Neural progenitor cell (in vitro differentiated cells): ENCODE data around the gene ALDH18A1.

ENCODE experiments used
- EZH2 ChIP-seq: fragments of 200-600 bp; sonication (generic); IDR thresholded peaks from 2 replicates; pipeline ENCODE4 v1.6.1; 2017; ENCODE audit warnings: antibody characterized with exemption, mild to moderate bottlenecking, moderate library complexity
- EZH2phosphoT487 ChIP-seq: fragments of 200-600 bp; sonication (generic); IDR thresholded peaks from 2 replicates; pipeline ENCODE4 v1.6.1; 2017; ENCODE audit warnings: antibody characterized with exemption
- TF ChIP-seq, protein P1 (sequence below): fragments of 200-600 bp; sonication (generic); IDR thresholded peaks from 2 replicates; pipeline ENCODE4 v1.5.1; 2017; ENCODE audit warnings: antibody characterized with exemption, mild to moderate bottlenecking

DNA sequence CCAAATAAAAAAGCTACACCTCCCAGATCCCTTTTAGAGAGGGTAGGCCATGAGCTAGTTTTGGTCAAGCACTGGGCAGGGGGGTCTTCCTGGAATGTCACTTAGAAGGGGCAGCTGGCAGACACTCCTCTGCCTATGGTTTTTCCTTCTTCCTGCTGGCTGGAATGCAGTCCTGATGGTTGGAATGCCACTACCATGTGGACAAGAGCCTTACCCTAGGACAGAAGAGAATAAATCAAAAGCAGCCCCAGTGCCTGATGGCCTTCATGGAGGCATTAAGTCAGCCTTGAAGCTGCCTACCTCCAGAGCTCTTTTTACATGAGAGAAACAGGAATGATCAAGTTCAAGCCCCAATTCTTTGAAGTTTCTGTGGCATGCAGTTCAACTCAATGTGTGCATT, 51.9 kb downstream of the ALDH18A1 start:
- TF ChIP-seq, protein P1, sequence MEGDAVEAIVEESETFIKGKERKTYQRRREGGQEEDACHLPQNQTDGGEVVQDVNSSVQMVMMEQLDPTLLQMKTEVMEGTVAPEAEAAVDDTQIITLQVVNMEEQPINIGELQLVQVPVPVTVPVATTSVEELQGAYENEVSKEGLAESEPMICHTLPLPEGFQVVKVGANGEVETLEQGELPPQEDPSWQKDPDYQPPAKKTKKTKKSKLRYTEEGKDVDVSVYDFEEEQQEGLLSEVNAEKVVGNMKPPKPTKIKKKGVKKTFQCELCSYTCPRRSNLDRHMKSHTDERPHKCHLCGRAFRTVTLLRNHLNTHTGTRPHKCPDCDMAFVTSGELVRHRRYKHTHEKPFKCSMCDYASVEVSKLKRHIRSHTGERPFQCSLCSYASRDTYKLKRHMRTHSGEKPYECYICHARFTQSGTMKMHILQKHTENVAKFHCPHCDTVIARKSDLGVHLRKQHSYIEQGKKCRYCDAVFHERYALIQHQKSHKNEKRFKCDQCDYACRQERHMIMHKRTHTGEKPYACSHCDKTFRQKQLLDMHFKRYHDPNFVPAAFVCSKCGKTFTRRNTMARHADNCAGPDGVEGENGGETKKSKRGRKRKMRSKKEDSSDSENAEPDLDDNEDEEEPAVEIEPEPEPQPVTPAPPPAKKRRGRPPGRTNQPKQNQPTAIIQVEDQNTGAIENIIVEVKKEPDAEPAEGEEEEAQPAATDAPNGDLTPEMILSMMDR: peak; percentile 24
- no peak for TF ChIP-seq EZH2phosphoT487
- no peak for TF ChIP-seq EZH2
